Iris pigment epithelial cell (primary cell): Measurements from ENCODE around the gene SPATA33.
"Not testable (repeated sequence)": the region's sequence is repeated elsewhere in the genome, so short reads cannot be mapped to it uniquely, and the experiment has no call there.

ENCODE experiments used
- DNase-seq: peaks from one replicate; pipeline ENCODE4 v3.0.0-alpha.2; 2011; ENCODE audit warnings: low read depth

SPATA33 gene

GRCh38 chr16:89664238-89664637, 6.6 kb downstream of the SPATA33 start:
- not testable (repeated sequence) for DNase-seq

DNA sequence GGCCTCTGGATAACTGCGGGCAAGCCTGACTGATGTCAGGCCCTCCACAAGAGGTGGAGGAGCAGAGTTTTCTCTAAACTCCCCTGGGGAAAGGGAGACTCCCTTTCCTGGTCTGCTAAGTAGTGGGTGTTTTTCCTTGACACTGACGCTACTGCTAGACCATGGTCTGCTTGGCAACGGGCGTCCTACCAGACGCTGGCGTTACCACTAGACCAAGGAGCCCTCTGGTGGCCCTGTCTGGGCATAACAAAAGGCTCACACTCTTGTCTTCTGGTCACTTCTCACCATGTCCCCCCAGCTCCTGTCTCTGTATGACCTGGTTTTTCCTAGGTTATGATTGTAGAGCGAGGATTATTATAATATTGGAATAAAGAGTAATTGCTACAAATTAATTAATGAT, 9.4 kb downstream of the SPATA33 start:
- peak; percentile 50 for DNase-seq

- no peak for DNase-seq
These were observed 10.0 kb downstream of the SPATA33 start for GRCh38 chr16:89667633-89668032.

- DNase-seq, result no peak
These were observed 11.1 kb downstream of the SPATA33 start for GRCh38 chr16:89668790-89669158.

DNA sequence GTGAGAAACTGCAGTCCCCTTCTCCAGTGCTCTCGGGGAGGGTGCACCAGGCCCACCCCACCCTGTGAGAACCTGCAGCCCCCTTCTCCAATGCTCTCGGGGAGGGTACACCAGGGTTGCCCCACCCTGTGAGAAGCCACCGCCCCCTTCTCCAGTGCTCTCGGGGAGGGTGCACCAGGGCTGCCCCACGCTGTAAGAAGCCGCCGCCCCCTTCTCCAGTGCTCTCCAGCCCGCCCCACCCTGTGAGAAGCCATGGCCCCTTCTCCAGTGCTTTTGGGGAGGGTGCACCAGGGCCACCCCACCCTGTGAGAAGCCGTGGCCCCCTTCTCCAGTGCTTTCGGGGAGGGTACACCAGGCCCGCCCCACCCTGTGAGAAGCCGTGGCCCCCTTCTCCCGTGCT, 12.1 kb downstream of the SPATA33 start:
- no peak for DNase-seq

DNA sequence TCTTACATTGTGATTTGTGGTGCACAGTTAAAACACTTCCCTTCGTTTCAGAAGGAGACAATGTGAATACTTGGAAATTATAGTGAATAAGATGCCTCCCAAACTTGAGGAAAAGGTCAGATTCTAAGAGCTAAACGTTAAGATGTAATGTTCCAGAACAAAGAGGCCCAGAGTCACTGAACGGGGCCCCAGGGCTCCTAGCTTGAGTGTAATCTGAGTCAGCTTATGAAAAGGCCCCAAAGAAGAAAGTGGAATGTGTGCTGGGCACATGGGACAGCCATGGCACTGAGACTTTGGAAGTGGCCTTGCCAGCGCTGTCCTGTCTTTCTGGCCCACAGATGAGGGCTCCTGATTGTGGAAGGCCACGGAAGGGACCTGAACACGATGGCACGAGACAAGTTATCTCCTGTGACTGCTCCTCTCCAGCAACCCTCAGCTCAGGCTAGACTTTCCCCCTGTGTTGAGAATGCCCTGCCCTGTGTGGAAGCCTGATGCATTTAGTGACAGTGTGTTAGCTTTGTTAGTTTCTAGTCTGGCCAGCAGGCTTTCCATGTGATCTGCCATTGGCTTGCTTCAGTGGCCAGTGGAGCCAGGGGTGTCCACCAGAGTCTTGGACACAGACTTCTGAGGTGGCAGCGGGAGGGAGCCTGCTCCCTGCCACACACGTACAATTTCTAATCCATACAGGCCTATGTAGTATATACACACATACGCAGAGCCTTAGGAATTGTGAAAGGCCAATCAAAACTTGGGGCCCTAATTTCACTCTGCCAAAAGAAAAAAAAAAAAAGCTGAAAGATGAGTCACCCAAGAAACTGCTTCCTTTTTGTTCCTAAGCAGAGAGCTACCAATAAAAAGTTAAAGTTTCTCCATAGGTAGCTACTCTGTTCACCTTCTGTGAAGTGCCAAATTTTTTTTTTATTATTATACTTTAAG, 13.1 kb downstream of the SPATA33 start:
- peak; percentile 73 for DNase-seq

DNA sequence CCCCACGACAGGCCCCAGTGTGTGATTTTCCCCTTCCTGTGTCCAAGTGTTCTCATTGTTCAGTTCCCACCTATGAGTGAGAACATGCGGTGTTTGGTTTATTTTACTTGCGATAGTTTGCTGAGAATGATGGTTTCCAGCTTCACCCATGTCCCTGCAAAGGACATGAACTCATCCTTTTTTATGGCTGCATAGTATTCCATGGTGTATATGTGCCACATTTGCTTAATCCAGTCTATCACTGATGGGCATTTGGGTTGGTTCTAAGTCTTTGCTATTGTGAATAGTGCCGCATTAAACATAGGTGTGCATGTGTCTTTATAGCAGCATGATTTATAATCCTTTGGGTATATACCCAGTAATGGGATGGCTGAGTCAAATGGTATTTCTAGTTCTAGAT, 13.9 kb downstream of the SPATA33 start:
- not testable (repeated sequence) for DNase-seq

DNA sequence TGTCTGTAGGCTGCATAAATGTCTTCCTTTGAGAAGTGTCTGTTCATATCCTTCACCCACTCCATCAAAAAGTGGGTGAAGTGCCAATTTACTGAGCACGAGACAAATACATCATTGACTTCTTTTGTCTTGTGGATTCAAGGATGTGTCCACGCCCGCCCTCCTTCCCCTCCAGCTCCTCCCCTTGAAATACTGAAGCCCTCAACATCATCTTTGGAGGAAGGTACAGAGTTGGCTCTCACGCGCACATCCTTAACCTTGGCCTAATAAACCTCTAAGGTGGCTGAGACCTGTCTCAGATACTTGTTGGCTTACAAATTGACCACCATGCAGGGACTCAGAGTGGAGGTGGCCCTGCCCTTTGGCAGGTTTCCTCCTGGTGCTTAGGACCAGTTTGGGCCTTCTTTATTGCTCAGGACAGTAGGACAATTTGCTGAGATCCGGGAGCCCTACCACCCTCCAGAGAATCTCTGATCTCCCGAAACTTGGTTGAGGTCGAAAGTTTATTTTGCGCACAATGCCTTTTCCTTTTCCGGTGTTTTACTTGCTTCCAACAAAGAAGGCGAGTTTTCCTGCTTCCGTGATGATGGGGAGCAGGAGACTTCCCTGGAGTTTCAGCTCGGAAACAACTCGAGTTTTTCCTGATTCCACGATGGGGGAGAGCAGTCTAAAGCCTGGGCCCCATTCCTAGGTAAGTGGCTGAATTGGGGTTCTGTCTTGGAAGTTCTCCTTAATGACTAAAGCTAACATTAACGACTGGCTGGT, 14.7 kb downstream of the SPATA33 start:
- DNase-seq, result no peak

GRCh38 chr16:89678258-89678657, 20.6 kb downstream of the SPATA33 start:
- no peak for DNase-seq

DNA sequence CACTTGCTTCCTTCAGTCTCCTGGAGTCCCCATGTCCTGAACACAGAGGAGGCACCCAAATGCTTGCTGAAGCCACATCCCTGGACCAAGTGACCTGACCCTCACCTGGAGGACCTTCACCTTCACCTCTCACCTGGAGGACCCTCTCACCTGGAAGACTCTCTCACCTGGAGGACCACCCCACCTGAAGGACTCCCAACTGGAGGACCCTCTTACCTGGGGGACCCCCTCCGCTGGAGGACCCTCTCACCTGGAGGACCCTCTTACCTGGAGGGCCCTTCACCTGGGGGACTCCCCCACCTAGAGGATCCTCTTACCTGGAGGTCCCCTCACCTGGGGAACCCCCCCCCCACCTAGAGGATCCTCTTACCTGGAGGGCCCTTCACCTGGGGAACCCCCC, 28.3 kb downstream of the SPATA33 start:
- DNase-seq, result no peak

- peak; percentile 77 for DNase-seq
These were observed 29.0 kb downstream of the SPATA33 start, which contains the start of gene CDK10 for GRCh38 chr16:89686520-89687091. Gene CDK10 (plus strand): TSS chr16:89686689. CDS start chr16:89686711, 22 bp downstream.

GRCh38 chr16:89687092-89687940, 29.7 kb downstream of the SPATA33 start:
- peak; percentile 60 for DNase-seq

GRCh38 chr16:89688395-89688794, 30.8 kb downstream of the SPATA33 start:
- DNase-seq, result no peak

DNA sequence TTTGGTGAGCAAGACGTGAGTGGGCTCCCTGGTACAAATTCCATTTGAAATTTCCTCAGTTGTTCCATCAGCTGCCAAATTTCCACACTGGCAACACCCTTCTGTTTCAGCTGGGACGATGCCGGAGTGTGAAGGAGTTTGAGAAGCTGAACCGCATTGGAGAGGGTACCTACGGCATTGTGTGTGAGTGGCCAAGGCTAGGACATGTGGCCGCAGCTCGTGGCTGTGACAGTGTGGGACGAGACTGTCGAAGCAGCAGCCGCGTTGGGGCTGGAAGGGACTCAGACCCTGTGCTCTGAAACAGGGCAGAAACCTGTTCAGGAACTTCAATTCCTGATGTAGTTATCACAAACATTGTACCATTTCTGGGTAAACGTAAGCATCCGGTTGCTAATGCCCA, 31.5 kb downstream of the SPATA33 start:
- no peak for DNase-seq

- not testable (repeated sequence) for DNase-seq
These were observed 32.0 kb downstream of the SPATA33 start for GRCh38 chr16:89689621-89690020.

- DNase-seq, result no peak
These were observed 32.8 kb downstream of the SPATA33 start for GRCh38 chr16:89690392-89690901.

- DNase-seq, result no peak
These were observed 33.8 kb downstream of the SPATA33 start for GRCh38 chr16:89691231-89691985.

DNA sequence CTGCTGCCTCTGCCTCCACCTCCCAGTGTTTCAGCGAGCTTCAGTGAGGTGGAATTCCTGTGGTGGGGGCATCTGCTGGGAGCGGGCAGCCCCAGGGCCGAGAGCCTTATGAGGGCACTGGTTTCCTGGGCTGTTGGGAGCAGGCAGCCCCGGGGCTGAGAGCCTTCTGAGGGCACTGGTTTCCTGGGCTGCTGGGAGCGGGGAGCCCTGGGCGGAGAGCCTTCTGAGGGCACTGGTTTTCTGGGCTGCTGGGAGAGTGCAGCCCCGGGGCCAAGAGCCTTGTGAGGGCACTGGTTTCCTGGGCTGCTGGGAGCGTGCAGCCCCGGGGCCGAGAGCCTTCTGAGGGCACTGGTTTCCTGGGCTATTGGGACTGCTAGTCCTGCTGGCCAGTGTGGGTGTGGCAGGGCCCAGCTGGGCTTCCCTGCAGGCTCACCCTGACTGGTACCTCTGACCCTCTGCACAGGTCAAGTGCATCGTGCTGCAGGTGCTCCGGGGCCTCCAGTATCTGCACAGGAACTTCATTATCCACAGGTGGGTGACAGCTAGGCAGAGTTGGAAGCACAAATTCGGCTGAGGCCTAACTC, 34.4 kb downstream of the SPATA33 start:
- DNase-seq, result no peak

DNA sequence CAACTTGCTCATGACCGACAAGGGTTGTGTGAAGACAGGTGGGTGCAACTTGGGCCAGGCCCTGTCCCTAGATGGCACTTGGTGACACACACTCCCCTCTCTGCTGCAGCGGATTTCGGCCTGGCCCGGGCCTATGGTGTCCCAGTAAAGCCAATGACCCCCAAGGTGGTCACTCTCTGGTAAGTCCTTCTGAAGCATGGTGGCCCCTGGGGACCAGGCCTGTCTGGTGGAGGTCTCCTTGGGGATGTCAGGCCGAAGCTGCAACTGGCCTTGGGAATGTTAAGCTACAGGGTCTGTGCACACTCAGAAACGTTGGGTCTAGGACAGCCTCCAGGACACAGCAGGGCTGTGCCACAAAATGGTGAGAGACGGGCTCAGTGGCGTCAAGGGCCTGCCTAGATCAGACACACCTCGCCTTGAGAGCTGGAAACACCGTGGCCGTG, 35.7 kb downstream of the SPATA33 start:
- DNase-seq, result no peak
